A673 (cell line): ENCODE results near the gene ATP6V1G3.

Source experiments
- CTCF ChIP-seq: fragments of 300-800, 200-600 bp; sonication (generic); conservative IDR thresholded peaks from 2 replicates; pipeline ENCODE4 v1.5.1; 2017; ENCODE audit warnings: low read depth, mild to moderate bottlenecking, antibody characterized with exemption, low read length, moderate library complexity, mixed read lengths
- EZH2 ChIP-seq: fragments of 200-600 bp; sonication (generic); IDR thresholded peaks from 2 replicates; pipeline ENCODE4 v1.6.1; 2017; ENCODE audit warnings: borderline replicate concordance, low read depth, mild to moderate bottlenecking, mixed read lengths, antibody characterized with exemption, low read length; ENCODE audit not compliant: poor library complexity, severe bottlenecking

DNA sequence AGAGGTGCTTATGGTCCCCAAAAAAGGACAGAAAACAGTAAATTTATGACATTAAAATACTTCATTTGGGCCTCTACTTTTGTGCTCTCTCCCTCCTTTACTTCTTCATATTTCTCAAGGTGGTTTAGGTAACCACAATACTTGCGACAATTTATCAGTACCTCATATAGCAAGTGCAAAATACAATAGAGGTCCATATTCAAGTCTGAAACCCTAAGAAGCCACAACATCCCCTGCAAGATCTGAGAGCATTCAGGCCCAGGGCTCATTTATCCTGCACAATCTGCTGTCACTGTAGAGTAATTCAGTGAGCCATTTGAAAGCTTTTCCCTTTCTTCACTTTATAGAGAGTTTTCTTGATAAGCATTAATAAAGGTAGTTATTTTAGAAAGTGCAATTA, 24.2 kb upstream of the ATP6V1G3 start:
- TF ChIP-seq CTCF: no peak
- TF ChIP-seq EZH2: no peak
